H1 (cell line): ENCODE data around the gene ADGRA3.

ENCODE experiments used
- HDAC2 ChIP-seq, 2 experiments: fragments of 300-600 bp in 1 of 2; sonication (generic) in 1 of 2; IDR thresholded peaks; 2 replicates each; pipeline ENCODE4 v1.6.1; 2011 to 2012; ENCODE audit warnings: low read depth in 2 of 2, low read length in 2 of 2, mild to moderate bottlenecking in 2 of 2, moderate library complexity in 2 of 2, borderline replicate concordance in 1 of 2, inconsistent platforms in 1 of 2
- JUND ChIP-seq: IDR thresholded peaks from 2 replicates; pipeline ENCODE4 v1.6.1; 2011; ENCODE audit warnings: mild to moderate bottlenecking, improper control_type of control experiment, low read length
- KDM4A ChIP-seq: IDR thresholded peaks from one replicate; pipeline ENCODE4 v1.7.1; 2012; ENCODE audit warnings: low read depth, mild to moderate bottlenecking, moderate library complexity, low read length, inconsistent platforms; ENCODE audit not compliant: severe bottlenecking
- POLR2A ChIP-seq, 2 experiments: IDR thresholded peaks; 1 replicate in 1 of 2; 2 replicates in 1 of 2; pipeline ENCODE4 v1.6.1; 2011; ENCODE audit warnings: low read depth in 2 of 2, low read length in 2 of 2, mild to moderate bottlenecking in 2 of 2; ENCODE audit errors: control extremely low read depth in 1 of 2
- RFX5 ChIP-seq: IDR thresholded peaks from 2 replicates; pipeline ENCODE4 v1.6.1; 2011; ENCODE audit warnings: low read depth, low read length, improper control_type of control experiment, borderline replicate concordance

GRCh38 chr4:22546299-22546698 is 30.4 kb upstream of the ADGRA3 start:
- no peak for TF ChIP-seq KDM4A
- no peak for TF ChIP-seq POLR2A (IDR thresholded peaks at IDR 0.05; ENCODE audit: control extremely low read depth in 1 of 2, low read depth in 2 of 2, low read length in 2 of 2)
- TF ChIP-seq RFX5: no peak
- TF ChIP-seq JUND: no peak
- TF ChIP-seq HDAC2 (IDR thresholded peaks at IDR 0.05; ENCODE audit: borderline replicate concordance in 1 of 2, low read depth in 2 of 2, low read length in 2 of 2): no peak
